GM18520 (cell line): ENCODE data around the gene NDUFA5.
"Not testable (repeated sequence)": the region's sequence is repeated elsewhere in the genome, so short reads cannot be mapped to it uniquely, and the experiment has no call there.

Experiments
- ATAC-seq: cut with Tn5 transposase; IDR thresholded peaks from one replicate; pipeline ENCODE4 v1.9.1; 2021; ENCODE audit not compliant: unreplicated experiment

NDUFA5 gene

GRCh38 chr7:123558289-123558874 is 764 bp upstream of the NDUFA5 start:
- ATAC-seq = no peak

- ATAC-seq = no peak
Measured at GRCh38 chr7:123557016-123557397, 611 bp downstream of the NDUFA5 start.

GRCh38 chr7:123555484-123555883 is 2.1 kb downstream of the NDUFA5 start:
- no peak for ATAC-seq

- ATAC-seq = no peak
Measured at GRCh38 chr7:123553159-123553558, 4.5 kb downstream of the NDUFA5 start.

- no peak for ATAC-seq
Measured at GRCh38 chr7:123552641-123553040, 5.0 kb downstream of the NDUFA5 start.

- ATAC-seq = not testable (repeated sequence)
Measured at GRCh38 chr7:123552134-123552533, 5.5 kb downstream of the NDUFA5 start.

- no peak for ATAC-seq
Measured at GRCh38 chr7:123548406-123548805, 9.2 kb downstream of the NDUFA5 start.

GRCh38 chr7:123539871-123540270 is 17.7 kb downstream of the NDUFA5 start:
- no peak for ATAC-seq

GRCh38 chr7:123538897-123539296 is 18.7 kb downstream of the NDUFA5 start:
- ATAC-seq = no peak

- no peak for ATAC-seq
Measured at GRCh38 chr7:123538189-123538714, 19.4 kb downstream of the NDUFA5 start.

- no peak for ATAC-seq
Measured at GRCh38 chr7:123537026-123537642, 20.5 kb downstream of the NDUFA5 start.

GRCh38 chr7:123535517-123535916 is 22.1 kb downstream of the NDUFA5 start:
- no peak for ATAC-seq

GRCh38 chr7:123534383-123535260 is 23.0 kb downstream of the NDUFA5 start, which contains the start of gene IQUB:
TSS of gene IQUB (minus strand) at chr7:123534595. CDS start at chr7:123512340, 22,255 bp downstream.
- peak; percentile 59 for ATAC-seq

- peak; percentile 3 for ATAC-seq
Measured at GRCh38 chr7:123533929-123534382, 23.7 kb downstream of the NDUFA5 start.

GRCh38 chr7:123533553-123533917 is 24.1 kb downstream of the NDUFA5 start:
- no peak for ATAC-seq

- peak; percentile 18 for ATAC-seq
Measured at GRCh38 chr7:123532788-123533552, 24.6 kb downstream of the NDUFA5 start.

GRCh38 chr7:123532343-123532742 is 25.3 kb downstream of the NDUFA5 start:
- peak; percentile 1 for ATAC-seq

- not testable (repeated sequence) for ATAC-seq
Measured at GRCh38 chr7:123530035-123530591, 27.5 kb downstream of the NDUFA5 start.

- ATAC-seq = no peak
Measured at GRCh38 chr7:123528265-123528664, 29.4 kb downstream of the NDUFA5 start.

- not testable (repeated sequence) for ATAC-seq
Measured at GRCh38 chr7:123527712-123528225, 29.8 kb downstream of the NDUFA5 start.
